Body of pancreas (tissue), 4 donors: Measurements from ENCODE around the gene OLIG2. TPM values are rescaled to one million over a fixed set of nuclear protein-coding genes. Genes with fewer than 3 reads are reported as not detected.

Experiments used
- ATAC-seq: fragments of 150-250 bp; one replicate; pipeline ENCODE4 v1.9.1; 2016
- DNase-seq, 4 donors: peaks; one replicate each; pipeline ENCODE4 v3.0.0-alpha.2; 2019
- H3K27ac ChIP-seq, 4 donors: fragments of 200-600 bp; sonication (generic); 1 replicate in 3 of 4; 2 replicates in 1 of 4; pipeline versions ENCODE4 v1.5.1 to v1.6.1; 2016 to 2019; ENCODE audit warnings: mild to moderate bottlenecking in 1 of 4, mixed read lengths in 1 of 4, moderate library complexity in 1 of 4
- H3K27me3 ChIP-seq, 2 donors: fragments of 200-600 bp; sonication (generic); one replicate each; pipeline ENCODE4 v1.6.0; 2016; ENCODE audit warnings: mild to moderate bottlenecking in 1 of 2
- H3K36me3 ChIP-seq, 2 donors: fragments of 200-600 bp; sonication (generic); replicated peaks in 1 of 2; 2 replicates each; pipeline ENCODE4 v1.5.1; 2016; ENCODE audit warnings: low read depth in 2 of 2; ENCODE audit not compliant: insufficient read depth in 1 of 2
- H3K4me1 ChIP-seq: fragments of 200-600 bp; sonication (generic); one replicate; pipeline ENCODE4 v1.6.0; 2016
- H3K4me3 ChIP-seq, 2 donors: fragments of 200-600 bp; sonication (generic); 1 replicate in 1 of 2; 2 replicates in 1 of 2; pipeline ENCODE4 v1.5.1; 2016 to 2019
- H3K9me3 ChIP-seq, 3 donors: fragments of 200-600 bp; sonication (generic); 1 replicate in 2 of 3; 2 replicates in 1 of 3; pipeline ENCODE4 v1.5.1; 2016
- POLR2A ChIP-seq, 3 donors: fragments of 450-650 bp; IDR thresholded peaks; one replicate each; pipeline ENCODE4 v1.6.1; 2016; ENCODE audit warnings: antibody characterized with exemption in 3 of 3, mild to moderate bottlenecking in 2 of 3
- WGBS, 2 donors: methylation state at CpG; one replicate each; pipeline ENCODE4 v1.1.5; 2017; 5-methylcytosine and 5-hydroxymethylcytosine counted together
- intact Hi-C: fragments of 100-400 bp; cut with DNase I; formaldehyde crosslinking; loops from one replicate; pipeline ENCODE4 v1.15.1; 2023
- total RNA-seq, 2 donors: library from RNA; depleted of rRNA; stranded (reverse); fragments of >200 nt; gene quantifications; one replicate each; pipeline ENCODE4 v1.1.0, GENCODE V29; 2016
- TF ChIP-seq, protein P1 (sequence below), 7 experiments: fragments of 450-650 bp in 4 of 7; fragments of 200-600 bp in 3 of 7; sonication (generic) in 3 of 7; IDR thresholded peaks; one replicate each; pipeline ENCODE4 v1.5.1; 2016 to 2019; ENCODE audit warnings: antibody characterized with exemption in 7 of 7

The OLIG2 gene
- total RNA-seq = not detected

GRCh38 chr21:33025489-33026442 is at the start of gene OLIG2:
TSS of gene OLIG2 (plus strand) at chr21:33025935. CDS start at chr21:33026863, 928 bp downstream.
- Histone ChIP-seq H3K27ac (no peak within 1 kb of the TSS), H3K36me3 (no peaks in the 10 kb centered on the region), H3K9me3 (no peaks in the 10 kb centered on the region), H3K4me3 (no peak within 1 kb of the TSS), H3K4me1 (peaks cover 40% of the 10 kb centered on the region), H3K27me3 (peaks cover 0 to 56% of the 10 kb centered on the region in 2 donors)
- TF ChIP-seq, protein P1, sequence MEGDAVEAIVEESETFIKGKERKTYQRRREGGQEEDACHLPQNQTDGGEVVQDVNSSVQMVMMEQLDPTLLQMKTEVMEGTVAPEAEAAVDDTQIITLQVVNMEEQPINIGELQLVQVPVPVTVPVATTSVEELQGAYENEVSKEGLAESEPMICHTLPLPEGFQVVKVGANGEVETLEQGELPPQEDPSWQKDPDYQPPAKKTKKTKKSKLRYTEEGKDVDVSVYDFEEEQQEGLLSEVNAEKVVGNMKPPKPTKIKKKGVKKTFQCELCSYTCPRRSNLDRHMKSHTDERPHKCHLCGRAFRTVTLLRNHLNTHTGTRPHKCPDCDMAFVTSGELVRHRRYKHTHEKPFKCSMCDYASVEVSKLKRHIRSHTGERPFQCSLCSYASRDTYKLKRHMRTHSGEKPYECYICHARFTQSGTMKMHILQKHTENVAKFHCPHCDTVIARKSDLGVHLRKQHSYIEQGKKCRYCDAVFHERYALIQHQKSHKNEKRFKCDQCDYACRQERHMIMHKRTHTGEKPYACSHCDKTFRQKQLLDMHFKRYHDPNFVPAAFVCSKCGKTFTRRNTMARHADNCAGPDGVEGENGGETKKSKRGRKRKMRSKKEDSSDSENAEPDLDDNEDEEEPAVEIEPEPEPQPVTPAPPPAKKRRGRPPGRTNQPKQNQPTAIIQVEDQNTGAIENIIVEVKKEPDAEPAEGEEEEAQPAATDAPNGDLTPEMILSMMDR (IDR thresholded peaks at IDR 0.05) = no peak
- no peak for TF ChIP-seq POLR2A (IDR thresholded peaks at IDR 0.05)
- 2 to 4% methylated on average over 33 to 59 of the region's 59 CpGs for WGBS, 2 donors
- intact Hi-C loops = no loop called here
- ATAC-seq (no peak), DNase-seq (no peak)

GRCh38 chr21:32976791-32977190 is 48.9 kb upstream of the OLIG2 start:
- no peak for ATAC-seq
- WGBS, 2 donors = 61 to 65% methylated on average over 3 of the region's 3 CpGs
- intact Hi-C loops = no loop called here

GRCh38 chr21:32977216-32977615 is 48.5 kb upstream of the OLIG2 start:
- H3K4me3 ChIP-seq = no peak overlapping the region
- WGBS, 2 donors = 76 to 79% methylated on average over 5 of the region's 5 CpGs
- no peaks in the 10 kb centered on the region for H3K4me1 ChIP-seq
- H3K27ac ChIP-seq = no peak overlapping the region
- no peaks in the 10 kb centered on the region for H3K36me3 ChIP-seq
- intact Hi-C loops = no loop called here
- no peaks in the 10 kb centered on the region for H3K27me3 ChIP-seq
- no peak for DNase-seq
- H3K9me3 ChIP-seq = no peaks in the 10 kb centered on the region
- no peak for TF ChIP-seq POLR2A (IDR thresholded peaks at IDR 0.05)
- TF ChIP-seq, protein P1 (IDR thresholded peaks at IDR 0.05) = no peak
- no peak for ATAC-seq

More at GRCh38 chr21:32976791-32977190, 48.9 kb upstream of the OLIG2 start:
- no peak overlapping the region for H3K27ac ChIP-seq
- no peaks in the 10 kb centered on the region for H3K9me3 ChIP-seq
- DNase-seq = no peak
- H3K36me3 ChIP-seq = no peaks in the 10 kb centered on the region
- H3K4me1 ChIP-seq = no peaks in the 10 kb centered on the region
- H3K27me3 ChIP-seq = no peaks in the 10 kb centered on the region
- no peak overlapping the region for H3K4me3 ChIP-seq
- TF ChIP-seq POLR2A (IDR thresholded peaks at IDR 0.05) = no peak
- TF ChIP-seq, protein P1 (IDR thresholded peaks at IDR 0.05) = no peak

- Histone ChIP-seq H3K4me1 (no peaks in the 10 kb centered on the region), H3K27ac (no peak overlapping the region), H3K36me3 (no peaks in the 10 kb centered on the region), H3K27me3 (no peaks in the 10 kb centered on the region), H3K4me3 (no peak overlapping the region), H3K9me3 (no peaks in the 10 kb centered on the region)
- DNase-seq = no peak
- no peak for ATAC-seq
- TF ChIP-seq, protein P1 (IDR thresholded peaks at IDR 0.05) = no peak
- TF ChIP-seq POLR2A (IDR thresholded peaks at IDR 0.05) = no peak
- WGBS, 2 donors = 68 to 76% methylated on average over 26 to 38 of the region's 39 CpGs
- intact Hi-C loops = no loop called here
Observed at GRCh38 chr21:32978331-32979270, 47.1 kb upstream of the OLIG2 start.
